HCT116 (cell line): ENCODE measurements around the gene TXNDC12. TPM values are rescaled to one million over a fixed set of nuclear protein-coding genes. Genes with fewer than 3 reads are reported as not detected.
A peak's percentile ranks its signal among the peaks of the same experiment; 100 is the strongest.

Experiments
- ATAC-seq: fragments of 200-7000 bp; cut with Tn5 transposase; 2 replicates; pipeline ENCODE4 v1.9.1; 2020; ENCODE audit warnings: mild to moderate bottlenecking, moderate library complexity
- BruUV-seq: library from RNA; stranded (reverse); fragments of 400-500 nt; replicated peaks from 2 replicates; lab custom pipeline; 2021; lab: Mats Ljungman, UMichigan
- CTCF ChIA-PET: fragments of 300-600 bp; sonication (Branson Sonifier 250); formaldehyde crosslinking; loops from one replicate; lab custom pipeline; 2021; ENCODE audit warnings: antibody characterized with exemption; lab: Charles Lee
- POLR2A ChIA-PET: fragments of 300-600, 350-600 bp; sonication (Branson Sonifier 250); formaldehyde crosslinking; loops from one replicate; lab custom pipeline; 2021; ENCODE audit warnings: antibody characterized with exemption; lab: Charles Lee
- RAD21 ChIA-PET, 2 experiments: fragments of 300-600 bp; sonication (Branson Sonifier 250); formaldehyde crosslinking; loops; one replicate each; lab custom pipeline; 2023; ENCODE audit warnings: low total read pairs in 2 of 2; ENCODE audit not compliant: uncharacterized antibody in 2 of 2, unreplicated experiment in 2 of 2, low non-redundant PET in 1 of 2; lab: Charles Lee
- DNase-seq: peaks from one replicate; pipeline ENCODE4 v3.0.0-alpha.2; 2010; ENCODE audit warnings: low read depth, low spot score
- H2AFZ ChIP-seq: fragments of 200-600 bp; shearing (Covaris generic), sonication (generic); 2 replicates; pipeline ENCODE4 v1.6.1; 2017; ENCODE audit warnings: low read depth, mixed run types, mixed read lengths, antibody characterized with exemption, low read length; ENCODE audit not compliant: poor library complexity, severe bottlenecking
- H3K27ac ChIP-seq: 2 replicates; pipeline ENCODE4 v1.5.1; 2012; ENCODE audit warnings: low read depth, low read length
- H3K27me3 ChIP-seq: fragments of 200-600 bp; sonication (generic); 2 replicates; pipeline ENCODE4 v1.6.1; 2016; ENCODE audit warnings: mixed run types, low read length, mixed read lengths; ENCODE audit not compliant: insufficient read depth
- H3K36me3 ChIP-seq, 2 experiments: fragments of 200-500 bp in 1 of 2; fragments of 200-600 bp in 1 of 2; sonication (Bioruptor generic) in 1 of 2; sonication (generic) in 1 of 2; 2 replicates each; pipeline versions ENCODE4 v1.5.1 to v1.6.1; 2014 to 2016; ENCODE audit warnings: low read length in 2 of 2, inconsistent platforms in 1 of 2, mixed read lengths in 1 of 2, mixed run types in 1 of 2; ENCODE audit not compliant: insufficient read depth in 2 of 2, control insufficient read depth in 1 of 2
- H3K4me1 ChIP-seq, 2 experiments: fragments of 200-600 bp in 1 of 2; sonication (generic) in 1 of 2; 2 replicates each; pipeline versions ENCODE4 v1.5.1 to v1.6.1; 2012 to 2017; ENCODE audit warnings: low read length in 2 of 2, inconsistent platforms in 1 of 2, mild to moderate bottlenecking in 1 of 2, mixed read lengths in 1 of 2, mixed run types in 1 of 2, moderate library complexity in 1 of 2; ENCODE audit not compliant: insufficient read depth in 2 of 2, control insufficient read depth in 1 of 2
- H3K4me2 ChIP-seq: fragments of 200-600 bp; sonication (generic); 2 replicates; pipeline ENCODE4 v1.6.1; 2017; ENCODE audit warnings: mixed run types, low read length, mixed read lengths
- H3K4me3 ChIP-seq, 2 experiments: fragments of 200-600 bp in 1 of 2; sonication (generic) in 1 of 2; replicated peaks in 1 of 2; 2 replicates each; pipeline ENCODE4 v1.5.1; 2011 to 2016; ENCODE audit warnings: low read length in 2 of 2, control low read depth in 1 of 2, low read depth in 1 of 2, mild to moderate bottlenecking in 1 of 2, mixed read lengths in 1 of 2, mixed run types in 1 of 2
- H3K79me2 ChIP-seq: fragments of 200-600 bp; sonication (generic); 2 replicates; pipeline ENCODE4 v1.6.1; 2017; ENCODE audit warnings: mild to moderate bottlenecking, mixed run types, low read length, moderate library complexity, mixed read lengths; ENCODE audit not compliant: insufficient read depth
- H3K9ac ChIP-seq: fragments of 200-600 bp; sonication (generic); 2 replicates; pipeline ENCODE4 v1.6.1; 2016; ENCODE audit warnings: low read length, mixed read lengths
- H3K9me2 ChIP-seq: fragments of 200-600 bp; sonication (generic), shearing (Covaris generic); 2 replicates; pipeline ENCODE4 v1.6.1; 2017; ENCODE audit warnings: mixed run types, mild to moderate bottlenecking, moderate library complexity; ENCODE audit not compliant: insufficient read depth
- H3K9me3 ChIP-seq, 2 experiments: fragments of 200-500 bp in 1 of 2; fragments of 200-600 bp in 1 of 2; sonication (Bioruptor generic) in 1 of 2; sonication (generic) in 1 of 2; 2 replicates each; pipeline ENCODE4 v1.6.1; 2014 to 2017; ENCODE audit warnings: low read length in 2 of 2, mixed read lengths in 2 of 2, inconsistent platforms in 1 of 2, low read depth in 1 of 2, mild to moderate bottlenecking in 1 of 2, mixed run types in 1 of 2, moderate library complexity in 1 of 2; ENCODE audit not compliant: control insufficient read depth in 1 of 2, insufficient read depth in 1 of 2
- H4K20me1 ChIP-seq: fragments of 200-600 bp; sonication (generic), shearing (Covaris generic); 2 replicates; pipeline ENCODE4 v1.6.1; 2017; ENCODE audit warnings: mixed run types, mild to moderate bottlenecking, moderate library complexity; ENCODE audit not compliant: insufficient read depth
- CEBPB ChIP-seq: IDR thresholded peaks from 2 replicates; pipeline ENCODE4 v1.6.1; 2012; ENCODE audit warnings: low read depth
- ELF1 ChIP-seq: IDR thresholded peaks from 2 replicates; pipeline ENCODE4 v1.6.1; 2012; ENCODE audit warnings: low read depth, borderline replicate concordance
- FOSL1 ChIP-seq: IDR thresholded peaks from 2 replicates; pipeline ENCODE4 v1.6.1; 2012; ENCODE audit warnings: low read depth
- JUND ChIP-seq: IDR thresholded peaks from 2 replicates; pipeline ENCODE4 v1.6.1; 2012
- POLR2A ChIP-seq: IDR thresholded peaks from 2 replicates; pipeline ENCODE4 v1.7.0; 2011; ENCODE audit warnings: borderline replicate concordance; ENCODE audit not compliant: insufficient read depth, insufficient read length; ENCODE audit errors: extremely low read depth
- RAD21 ChIP-seq: IDR thresholded peaks from 2 replicates; pipeline ENCODE4 v1.6.1; 2012; ENCODE audit warnings: low read depth, mild to moderate bottlenecking
- REST ChIP-seq: IDR thresholded peaks from 2 replicates; pipeline ENCODE4 v1.6.1; 2012; ENCODE audit warnings: low read depth
- SP1 ChIP-seq: IDR thresholded peaks from 2 replicates; pipeline ENCODE4 v1.6.1; 2012; ENCODE audit warnings: low read depth
- YY1 ChIP-seq: IDR thresholded peaks from 2 replicates; pipeline ENCODE4 v1.6.1; 2011; ENCODE audit warnings: low read length, low read depth, moderate library complexity, mild to moderate bottlenecking; ENCODE audit not compliant: insufficient replicate concordance; ENCODE audit errors: extremely low read depth
- ZBTB33 ChIP-seq: IDR thresholded peaks from 2 replicates; pipeline ENCODE4 v1.6.1; 2011; ENCODE audit warnings: mild to moderate bottlenecking, low read length, moderate library complexity; ENCODE audit not compliant: insufficient replicate concordance; ENCODE audit errors: extremely low read depth
- intact Hi-C: fragments of 100-400 bp; cut with micrococcal nuclease; formaldehyde crosslinking; loops from 2 replicates; pipeline ENCODE4 v1.10.0; 2022
- total RNA-seq: library from RNA; stranded (reverse); gene quantifications from one replicate; pipeline ENCODE4 v1.2.1, GENCODE V29; 2021; ENCODE audit not compliant: unreplicated experiment
- TF ChIP-seq, protein P1 (sequence below), 3 experiments: fragments of 200-600 bp in 1 of 3; sonication (generic) in 1 of 3; IDR thresholded peaks in 2 of 3; conservative IDR thresholded peaks in 1 of 3; 2 replicates each; pipeline ENCODE4 v1.5.1; 2012 to 2017; ENCODE audit warnings: low read depth in 2 of 3, low read length in 2 of 3, antibody characterized with exemption in 1 of 3, borderline replicate concordance in 1 of 3, control low read depth in 1 of 3, mild to moderate bottlenecking in 1 of 3, mixed read lengths in 1 of 3, mixed run types in 1 of 3, moderate library complexity in 1 of 3; ENCODE audit not compliant: insufficient read depth in 1 of 3
- TF ChIP-seq, protein P2 (sequence below): IDR thresholded peaks from 2 replicates; pipeline ENCODE4 v1.6.1; 2012
- TF ChIP-seq, protein P3 (sequence below): IDR thresholded peaks from 2 replicates; pipeline ENCODE4 v1.6.1; 2012

Gene TXNDC12
- total RNA-seq, 1 experiment from 2014 or later: 82.8 TPM

DNA sequence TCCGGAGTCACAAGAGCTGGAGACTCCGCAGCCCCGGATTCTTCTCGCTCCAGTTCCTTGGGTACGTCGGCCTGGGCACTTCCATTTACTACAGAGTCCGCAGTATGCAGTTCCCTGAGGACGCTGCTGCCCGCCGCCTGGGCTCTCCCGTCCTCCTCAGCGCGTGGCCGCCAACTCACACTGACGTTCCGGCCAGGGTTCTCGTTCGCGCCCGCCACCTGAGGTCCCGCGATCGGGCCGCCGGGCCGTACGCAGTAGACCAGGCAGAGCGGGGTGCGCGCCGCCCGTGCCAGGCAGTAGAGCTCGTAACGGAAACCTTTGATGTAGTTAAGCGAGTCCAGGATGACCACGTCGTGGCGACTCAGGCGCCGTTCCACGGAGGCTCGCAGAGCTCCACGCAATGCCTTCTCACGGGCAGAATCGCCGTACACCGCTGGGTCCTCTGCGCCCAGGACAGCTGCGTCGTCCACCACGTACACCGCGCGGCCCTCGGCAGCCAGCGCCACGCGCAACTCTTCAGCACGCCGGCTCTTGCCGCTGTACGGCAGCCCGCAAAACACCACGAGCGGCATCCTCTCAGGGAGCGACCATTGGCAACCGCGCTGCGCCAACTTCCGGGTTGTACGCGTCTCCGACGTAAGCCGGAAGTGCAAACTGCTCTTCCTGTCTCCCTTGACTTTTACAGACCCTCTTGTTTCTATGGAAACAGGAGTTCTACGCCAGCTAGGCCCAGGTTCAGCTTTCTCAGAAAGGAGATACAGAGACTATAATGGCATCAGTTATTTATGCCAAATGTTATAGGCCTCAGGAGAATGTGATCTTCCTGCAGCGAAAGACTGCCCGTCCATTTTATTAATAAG lies 21.6 kb downstream of the TXNDC12 start, which contains the start of gene KTI12 (continued):
- TF ChIP-seq, protein P1, sequence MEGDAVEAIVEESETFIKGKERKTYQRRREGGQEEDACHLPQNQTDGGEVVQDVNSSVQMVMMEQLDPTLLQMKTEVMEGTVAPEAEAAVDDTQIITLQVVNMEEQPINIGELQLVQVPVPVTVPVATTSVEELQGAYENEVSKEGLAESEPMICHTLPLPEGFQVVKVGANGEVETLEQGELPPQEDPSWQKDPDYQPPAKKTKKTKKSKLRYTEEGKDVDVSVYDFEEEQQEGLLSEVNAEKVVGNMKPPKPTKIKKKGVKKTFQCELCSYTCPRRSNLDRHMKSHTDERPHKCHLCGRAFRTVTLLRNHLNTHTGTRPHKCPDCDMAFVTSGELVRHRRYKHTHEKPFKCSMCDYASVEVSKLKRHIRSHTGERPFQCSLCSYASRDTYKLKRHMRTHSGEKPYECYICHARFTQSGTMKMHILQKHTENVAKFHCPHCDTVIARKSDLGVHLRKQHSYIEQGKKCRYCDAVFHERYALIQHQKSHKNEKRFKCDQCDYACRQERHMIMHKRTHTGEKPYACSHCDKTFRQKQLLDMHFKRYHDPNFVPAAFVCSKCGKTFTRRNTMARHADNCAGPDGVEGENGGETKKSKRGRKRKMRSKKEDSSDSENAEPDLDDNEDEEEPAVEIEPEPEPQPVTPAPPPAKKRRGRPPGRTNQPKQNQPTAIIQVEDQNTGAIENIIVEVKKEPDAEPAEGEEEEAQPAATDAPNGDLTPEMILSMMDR (IDR thresholded peaks at IDR 0.05 in 2 of 3, conservative IDR thresholded peaks at IDR 0.05 in 1 of 3; ENCODE audit: borderline replicate concordance in 1 of 3, insufficient read depth in 1 of 3, low read depth in 2 of 3, low read length in 2 of 3): no peak
- TF ChIP-seq POLR2A (peak; percentile 64), JUND (no peak), CEBPB (no peak), SP1 (no peak), ZBTB33 (no peak), FOSL1 (no peak)
- TF ChIP-seq, protein P2, sequence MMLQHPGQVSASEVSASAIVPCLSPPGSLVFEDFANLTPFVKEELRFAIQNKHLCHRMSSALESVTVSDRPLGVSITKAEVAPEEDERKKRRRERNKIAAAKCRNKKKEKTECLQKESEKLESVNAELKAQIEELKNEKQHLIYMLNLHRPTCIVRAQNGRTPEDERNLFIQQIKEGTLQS: no peak

- peak; percentile 3; the same call in 1 of the 2 replicates for ATAC-seq
- H3K4me2 ChIP-seq: peak overlapping the region; percentile 87
- H3K4me3 ChIP-seq: peak overlapping the region; percentile 87 to 91
- BruUV-seq: no TSS peak
- no peaks in the 10 kb centered on the region for H3K27me3 ChIP-seq
- CTCF ChIA-PET: no interaction called here
- intact Hi-C loops: no loop called here
- peaks cover 0 to 3% of the 10 kb centered on the region in 2 experiments; a peak in 2 of 4 replicates for H3K36me3 ChIP-seq
- peaks cover 42% of the 10 kb centered on the region for H3K79me2 ChIP-seq
- no peak for DNase-seq
- no peaks in the 10 kb centered on the region for H3K9me2 ChIP-seq
- peak overlapping the region; percentile 92 for H3K9ac ChIP-seq
- RAD21 ChIA-PET: no interaction called here
- H3K9me3 ChIP-seq: no peaks in the 10 kb centered on the region
- H4K20me1 ChIP-seq: no peaks in the 10 kb centered on the region
- POLR2A ChIA-PET: no interaction called here
- no peak overlapping the region for H2AFZ ChIP-seq
- peaks cover 5 to 17% of the 10 kb centered on the region in 2 experiments; a peak in 2 of 4 replicates for H3K4me1 ChIP-seq
- H3K27ac ChIP-seq: peak overlapping the region; percentile 78
- TF ChIP-seq RAD21 (no peak), REST (no peak), FOSL1 (no peak), YY1 (no peak), ELF1 (no peak)
- TF ChIP-seq, protein P3, sequence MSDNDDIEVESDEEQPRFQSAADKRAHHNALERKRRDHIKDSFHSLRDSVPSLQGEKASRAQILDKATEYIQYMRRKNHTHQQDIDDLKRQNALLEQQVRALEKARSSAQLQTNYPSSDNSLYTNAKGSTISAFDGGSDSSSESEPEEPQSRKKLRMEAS: no peak
Observed at GRCh38 chr1:52032785-52033131, 22.2 kb downstream of the TXNDC12 start.
